A549 (cell line): ENCODE data around the gene ZNRF2. TPM values are rescaled to one million over a fixed set of nuclear protein-coding genes. Genes with fewer than 3 reads are reported as not detected.

Source experiments
- ATAC-seq, 2 experiments: fragments of 200-7000 bp in 1 of 2; fragments of >200 bp in 1 of 2; cut with Nextera tagmentation in 1 of 2; cut with Tn5 transposase in 1 of 2; 3 replicates each; pipeline versions ENCODE4 v1.8.0 to v1.9.1; 2018 to 2020; ENCODE audit warnings: mild to moderate bottlenecking in 1 of 2, moderate library complexity in 1 of 2
- CTCF ChIA-PET: fragments of 300-600 bp; sonication (Branson Sonifier 250); formaldehyde crosslinking; extraction: SDS; loops from one replicate; lab custom pipeline; 2021; ENCODE audit warnings: antibody characterized with exemption, inconsistent platforms; lab: Yijun Ruan, JAX
- POLR2A ChIA-PET: fragments of 350-600 bp; formaldehyde crosslinking; extraction: SDS; loops from one replicate; lab custom pipeline; 2021; ENCODE audit warnings: antibody characterized with exemption, inconsistent platforms; lab: Yijun Ruan, JAX
- DNase-seq, 2 experiments: peaks; one replicate each; pipeline versions ENCODE4 v3.0.0 to v3.0.0-alpha.2; 2011 to 2016; ENCODE audit warnings: low read depth in 1 of 2, low spot score in 1 of 2
- FAIRE-seq: peaks from 2 replicates; lab custom pipeline; 2011; peaks lifted over from hg19 to GRCh38; lab: Jason Lieb, UNC
- H3K27ac ChIP-seq, 2 experiments: fragments of >200 bp; sonication (Bioruptor Twin); formaldehyde crosslinking; 3 replicates each; pipeline ENCODE4 v1.5.1; 2016 to 2017
- H3K4me1 ChIP-seq: fragments of >200 bp; sonication (Bioruptor Twin); formaldehyde crosslinking; 3 replicates; pipeline ENCODE4 v1.6.1; 2016
- H3K4me2 ChIP-seq: fragments of >200 bp; sonication (Bioruptor Twin); formaldehyde crosslinking; 3 replicates; pipeline ENCODE4 v1.6.1; 2016
- H3K4me3 ChIP-seq: fragments of >200 bp; sonication (Bioruptor Twin); formaldehyde crosslinking; 3 replicates; pipeline ENCODE4 v1.5.1; 2016
- H3K9me3 ChIP-seq: fragments of >200 bp; sonication (Bioruptor Twin); formaldehyde crosslinking; 3 replicates; pipeline ENCODE4 v1.6.1; 2016
- CBX8 ChIP-seq: fragments of 200-600 bp; sonication (generic); IDR thresholded peaks from 2 replicates; pipeline ENCODE4 v1.6.1; 2016
- CEBPB ChIP-seq, 2 experiments: fragments of >200 bp in 1 of 2; sonication (Bioruptor Twin) in 1 of 2; formaldehyde crosslinking in 1 of 2; IDR thresholded peaks; 2 replicates each; pipeline ENCODE4 v1.6.1; 2012 to 2016
- EHF ChIP-seq: fragments of 250-450 bp; sonication (Bioruptor Pico); IDR thresholded peaks from 2 replicates; pipeline ENCODE4 v1.5.0; 2020; ENCODE audit warnings: mild to moderate bottlenecking
- EP300 ChIP-seq, 2 experiments: fragments of >200 bp; sonication (Bioruptor Twin); formaldehyde crosslinking; IDR thresholded peaks; 2 replicates in 1 of 2; 3 replicates in 1 of 2; pipeline ENCODE4 v1.6.1; 2016 to 2017
- FOXS1 ChIP-seq: fragments of 250-450 bp; sonication (Bioruptor Pico); IDR thresholded peaks from 2 replicates; pipeline ENCODE4 v1.5.0; 2020; ENCODE audit warnings: mild to moderate bottlenecking, moderate library complexity
- GATA3 ChIP-seq: IDR thresholded peaks from 2 replicates; pipeline ENCODE4 v1.6.1; 2012; ENCODE audit warnings: borderline replicate concordance
- HDAC2 ChIP-seq: fragments of 200-600 bp; sonication (generic); IDR thresholded peaks from 2 replicates; pipeline ENCODE4 v1.6.1; 2016
- HMGXB4 ChIP-seq: fragments of 250-450 bp; sonication (Bioruptor Pico); IDR thresholded peaks from 2 replicates; pipeline ENCODE4 v1.5.0; 2021; ENCODE audit warnings: mild to moderate bottlenecking, moderate library complexity, borderline replicate concordance
- HOXA7 ChIP-seq: fragments of 250-450 bp; sonication (Bioruptor Pico); IDR thresholded peaks from 2 replicates; pipeline ENCODE4 v1.5.0; 2020; ENCODE audit warnings: mild to moderate bottlenecking, moderate library complexity
- HOXB5 ChIP-seq: fragments of 250-450 bp; sonication (Bioruptor Pico); IDR thresholded peaks from 2 replicates; pipeline ENCODE4 v1.5.0; 2020; ENCODE audit warnings: mild to moderate bottlenecking, moderate library complexity
- KDM1A ChIP-seq: fragments of 200-600 bp; sonication (generic); IDR thresholded peaks from 2 replicates; pipeline ENCODE4 v1.6.1; 2016; ENCODE audit warnings: low read depth, mild to moderate bottlenecking
- KDM5A ChIP-seq: fragments of 200-600 bp; sonication (generic); IDR thresholded peaks from 2 replicates; pipeline ENCODE4 v1.6.1; 2016; ENCODE audit warnings: antibody characterized with exemption, mild to moderate bottlenecking
- MAX ChIP-seq: IDR thresholded peaks from 2 replicates; pipeline ENCODE4 v1.6.1; 2012
- MYC ChIP-seq: IDR thresholded peaks from 2 replicates; pipeline ENCODE4 v1.6.1; 2012; ENCODE audit warnings: mild to moderate bottlenecking, inconsistent platforms, low read length, improper control_type of control experiment, borderline replicate concordance
- NFE2L2 ChIP-seq: fragments of 150-350 bp; conservative IDR thresholded peaks from 2 replicates; pipeline ENCODE4 v1.6.1; 2014; ENCODE audit warnings: low read length
- NR3C1 ChIP-seq: fragments of >200 bp; sonication (Bioruptor Twin); formaldehyde crosslinking; IDR thresholded peaks from 3 replicates; pipeline ENCODE4 v1.6.1; 2017
- POLR2AphosphoS2 ChIP-seq: conservative IDR thresholded peaks from 2 replicates; pipeline ENCODE4 v1.6.1; 2012; ENCODE audit warnings: low read length, improper control_type of control experiment, inconsistent platforms
- RARB ChIP-seq: fragments of 250-450 bp; sonication (Bioruptor Pico); IDR thresholded peaks from 2 replicates; pipeline ENCODE4 v1.8.0; 2021; ENCODE audit warnings: mild to moderate bottlenecking, moderate library complexity
- REST ChIP-seq: fragments of 200-600 bp; sonication (generic); IDR thresholded peaks from 2 replicates; pipeline ENCODE4 v1.6.1; 2016; ENCODE audit warnings: antibody characterized with exemption, mild to moderate bottlenecking, moderate library complexity
- TFCP2L1 ChIP-seq: fragments of 250-450 bp; sonication (Bioruptor Pico); IDR thresholded peaks from 2 replicates; pipeline ENCODE4 v1.5.0; 2021; ENCODE audit warnings: mild to moderate bottlenecking
- ZC3H11A ChIP-seq: fragments of 450-650 bp; IDR thresholded peaks from 2 replicates; pipeline ENCODE4 v1.6.1; 2014; ENCODE audit warnings: antibody characterized with exemption, mild to moderate bottlenecking
- WGBS: methylation state at CpG from one replicate; pipeline ENCODE4 v1.1.6; 2017; ENCODE audit errors: missing lambda C conversion rate; 5-methylcytosine and 5-hydroxymethylcytosine counted together
- polyA plus RNA-seq, 4 experiments: library from polyadenylated mRNA; depleted of rRNA in 3 of 4; stranded (reverse); fragments of >200 nt; fragmentation: RNase III in 1 of 4; extraction: RNeasy Plus Mini Kit Qiagen cat#74134 plus additional on column Dnase treatment in 1 of 4; gene quantifications; 2 replicates in 3 of 4; 3 replicates in 1 of 4; pipeline ENCODE4 v1.2.3, GENCODE V29; 2011 to 2017
- TF ChIP-seq, protein P1 (sequence below): fragments of >200 bp; sonication (Bioruptor Twin); formaldehyde crosslinking; IDR thresholded peaks from 2 replicates; pipeline ENCODE4 v1.6.1; 2016
- TF ChIP-seq, protein P2 (sequence below): fragments of >200 bp; sonication (Bioruptor Twin); formaldehyde crosslinking; IDR thresholded peaks from 3 replicates; pipeline ENCODE4 v1.5.1; 2016

Gene ZNRF2
- polyA plus RNA-seq, 2 of the 4 experiments (the other 2 are of a cell fraction) = 5.9 to 11.4 TPM

DNA sequence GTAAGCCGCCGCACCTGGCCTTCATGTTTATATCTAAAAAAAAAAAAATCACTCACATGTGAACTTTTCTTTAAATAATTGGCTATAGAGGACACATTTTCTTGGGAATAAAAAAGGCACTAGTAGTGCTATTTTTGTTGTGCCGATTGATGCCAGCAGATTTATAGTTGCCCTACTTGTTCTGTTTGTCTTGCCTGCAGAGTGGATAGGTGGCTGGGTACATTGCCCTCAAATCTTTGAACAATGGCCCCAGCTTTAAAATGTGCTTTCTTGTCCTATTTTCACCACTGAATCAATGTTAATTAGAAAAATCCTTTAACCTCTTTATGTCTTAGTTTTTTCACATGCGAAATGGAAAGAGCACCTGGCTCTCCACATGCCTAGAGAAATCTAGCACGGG, 30.1 kb upstream of the ZNRF2 start:
- no peak for DNase-seq
- no peaks in the 10 kb centered on the region for H3K9me3 ChIP-seq
- ATAC-seq = no peak
- peak overlapping the region; percentile 12; the same call in 1 of the 3 replicates for H3K4me2 ChIP-seq
- TF ChIP-seq POLR2AphosphoS2 (no peak), EP300 (IDR thresholded peaks at IDR 0.05) (no peak), ZC3H11A (no peak), HMGXB4 (CRISPR knock-in tag) (no peak)
- CTCF ChIA-PET = no interaction called here
- FAIRE-seq = no peak
- H3K4me3 ChIP-seq = no peak overlapping the region
- H3K4me1 ChIP-seq = peaks cover 24% of the 10 kb centered on the region
- POLR2A ChIA-PET = no interaction called here
- WGBS = 88% methylated on average over 5 of the region's 5 CpGs
- peak overlapping the region in 1 of 2 experiments; percentile 40; a peak in 1 of 6 replicates for H3K27ac ChIP-seq

DNA sequence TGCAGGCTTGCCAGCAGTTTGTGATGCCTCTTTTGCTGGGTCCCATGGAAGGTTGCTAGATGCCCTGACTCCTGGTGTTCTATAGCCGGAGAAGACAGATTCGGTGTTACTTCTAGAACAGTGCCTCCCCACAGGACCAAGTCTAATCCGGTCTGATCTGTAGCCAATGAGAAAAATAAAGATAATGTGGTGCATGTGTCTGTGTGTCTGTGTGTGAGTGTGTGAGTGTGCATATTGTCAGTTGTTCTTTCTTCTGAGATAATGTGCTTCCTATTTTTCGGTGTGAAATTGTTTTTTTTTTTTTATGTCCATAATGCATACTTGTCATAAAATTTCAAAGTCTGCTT, 29.7 kb upstream of the ZNRF2 start:
- DNase-seq (no peak), ATAC-seq (peak in 1 of 2 experiments; percentile 25; a peak in 2 of 6 replicates), FAIRE-seq (no peak)
- ChIA-PET CTCF (no interaction called here), POLR2A (no interaction called here)
- Histone ChIP-seq H3K4me2 (peak overlapping the region; percentile 12; the same call in 2 of the 3 replicates), H3K4me3 (no peak overlapping the region), H3K27ac (peak overlapping the region in 1 of 2 experiments; percentile 40; a peak in 1 of 6 replicates), H3K4me1 (peaks cover 24% of the 10 kb centered on the region), H3K9me3 (no peaks in the 10 kb centered on the region)
- no peak for TF ChIP-seq TFCP2L1
- no peak for TF ChIP-seq KDM1A
- no peak for TF ChIP-seq KDM5A
- WGBS = 56% methylated on average over 4 of the region's 4 CpGs

GRCh38 chr7:30255064-30255769, 29.2 kb upstream of the ZNRF2 start:
- no peaks in the 10 kb centered on the region for H3K9me3 ChIP-seq
- FAIRE-seq (no peak), DNase-seq (no peak), ATAC-seq (peak in 1 of 2 experiments; percentile 36; a peak in 2 of 6 replicates)
- peaks cover 24% of the 10 kb centered on the region for H3K4me1 ChIP-seq
- no peak for TF ChIP-seq EHF (CRISPR knock-in tag)
- TF ChIP-seq REST = no peak
- TF ChIP-seq HDAC2 = no peak
- TF ChIP-seq NFE2L2 = no peak
- POLR2A ChIA-PET = no interaction called here
- CTCF ChIA-PET = interaction anchor here (0.6 to 0.9 kb wide), 2 partner anchors 12 to 434 kb away, joined by 3 to 4 read pairs; no protein-coding TSS in a partner anchor
- peak overlapping the region in 1 of 2 experiments; percentile 21; a peak in 1 of 6 replicates for H3K27ac ChIP-seq
- peak overlapping the region; percentile 12; the same call in 2 of the 3 replicates for H3K4me2 ChIP-seq
- 35% methylated on average over 4 of the region's 4 CpGs for WGBS
- no peak overlapping the region for H3K4me3 ChIP-seq

- DNase-seq = no peak
- peaks cover 24% of the 10 kb centered on the region for H3K4me1 ChIP-seq
- POLR2A ChIA-PET = no interaction called here
- no peak overlapping the region; a peak in 1 of 6 replicates for H3K27ac ChIP-seq
- H3K4me2 ChIP-seq = no peak overlapping the region
- CTCF ChIA-PET = interaction anchor here (1.0 to 2.5 kb wide), 2 partner anchors 8 to 20 kb away, joined by 4 to 7 read pairs; no protein-coding TSS in a partner anchor
- no peak overlapping the region for H3K4me3 ChIP-seq
- no peak for ATAC-seq
- FAIRE-seq = no peak
- 88% methylated on average over 10 of the region's 10 CpGs for WGBS
- H3K9me3 ChIP-seq = no peaks in the 10 kb centered on the region
- TF ChIP-seq, protein P1, sequence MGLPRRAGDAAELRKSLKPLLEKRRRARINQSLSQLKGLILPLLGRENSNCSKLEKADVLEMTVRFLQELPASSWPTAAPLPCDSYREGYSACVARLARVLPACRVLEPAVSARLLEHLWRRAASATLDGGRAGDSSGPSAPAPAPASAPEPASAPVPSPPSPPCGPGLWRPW = no peak
- no peak for TF ChIP-seq MYC
- TF ChIP-seq CEBPB (IDR thresholded peaks at IDR 0.05) = no peak
- TF ChIP-seq GATA3 = no peak
- TF ChIP-seq HOXB5 (CRISPR knock-in tag) = no peak
- no peak for TF ChIP-seq NR3C1
- TF ChIP-seq, protein P2, sequence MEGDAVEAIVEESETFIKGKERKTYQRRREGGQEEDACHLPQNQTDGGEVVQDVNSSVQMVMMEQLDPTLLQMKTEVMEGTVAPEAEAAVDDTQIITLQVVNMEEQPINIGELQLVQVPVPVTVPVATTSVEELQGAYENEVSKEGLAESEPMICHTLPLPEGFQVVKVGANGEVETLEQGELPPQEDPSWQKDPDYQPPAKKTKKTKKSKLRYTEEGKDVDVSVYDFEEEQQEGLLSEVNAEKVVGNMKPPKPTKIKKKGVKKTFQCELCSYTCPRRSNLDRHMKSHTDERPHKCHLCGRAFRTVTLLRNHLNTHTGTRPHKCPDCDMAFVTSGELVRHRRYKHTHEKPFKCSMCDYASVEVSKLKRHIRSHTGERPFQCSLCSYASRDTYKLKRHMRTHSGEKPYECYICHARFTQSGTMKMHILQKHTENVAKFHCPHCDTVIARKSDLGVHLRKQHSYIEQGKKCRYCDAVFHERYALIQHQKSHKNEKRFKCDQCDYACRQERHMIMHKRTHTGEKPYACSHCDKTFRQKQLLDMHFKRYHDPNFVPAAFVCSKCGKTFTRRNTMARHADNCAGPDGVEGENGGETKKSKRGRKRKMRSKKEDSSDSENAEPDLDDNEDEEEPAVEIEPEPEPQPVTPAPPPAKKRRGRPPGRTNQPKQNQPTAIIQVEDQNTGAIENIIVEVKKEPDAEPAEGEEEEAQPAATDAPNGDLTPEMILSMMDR = no peak
- no peak for TF ChIP-seq CBX8
- TF ChIP-seq RARB (CRISPR knock-in tag) = no peak
- TF ChIP-seq ZC3H11A = no peak
- TF ChIP-seq HOXA7 (CRISPR knock-in tag) = no peak
- no peak for TF ChIP-seq MAX
- TF ChIP-seq FOXS1 (CRISPR knock-in tag) = no peak
Measured at GRCh38 chr7:30256349-30256858, 28.0 kb upstream of the ZNRF2 start.
